HG03442 (cell line): Measurements from ENCODE around the gene SCAI.
"Not testable (repeated sequence)": the region's sequence is repeated elsewhere in the genome, so short reads cannot be mapped to it uniquely, and the experiment has no call there.

ENCODE experiments used
- ATAC-seq: cut with Tn5 transposase; IDR thresholded peaks from one replicate; pipeline ENCODE4 v1.9.1; 2021; ENCODE audit warnings: mild to moderate bottlenecking, moderate library complexity; ENCODE audit not compliant: unreplicated experiment

The SCAI gene

DNA sequence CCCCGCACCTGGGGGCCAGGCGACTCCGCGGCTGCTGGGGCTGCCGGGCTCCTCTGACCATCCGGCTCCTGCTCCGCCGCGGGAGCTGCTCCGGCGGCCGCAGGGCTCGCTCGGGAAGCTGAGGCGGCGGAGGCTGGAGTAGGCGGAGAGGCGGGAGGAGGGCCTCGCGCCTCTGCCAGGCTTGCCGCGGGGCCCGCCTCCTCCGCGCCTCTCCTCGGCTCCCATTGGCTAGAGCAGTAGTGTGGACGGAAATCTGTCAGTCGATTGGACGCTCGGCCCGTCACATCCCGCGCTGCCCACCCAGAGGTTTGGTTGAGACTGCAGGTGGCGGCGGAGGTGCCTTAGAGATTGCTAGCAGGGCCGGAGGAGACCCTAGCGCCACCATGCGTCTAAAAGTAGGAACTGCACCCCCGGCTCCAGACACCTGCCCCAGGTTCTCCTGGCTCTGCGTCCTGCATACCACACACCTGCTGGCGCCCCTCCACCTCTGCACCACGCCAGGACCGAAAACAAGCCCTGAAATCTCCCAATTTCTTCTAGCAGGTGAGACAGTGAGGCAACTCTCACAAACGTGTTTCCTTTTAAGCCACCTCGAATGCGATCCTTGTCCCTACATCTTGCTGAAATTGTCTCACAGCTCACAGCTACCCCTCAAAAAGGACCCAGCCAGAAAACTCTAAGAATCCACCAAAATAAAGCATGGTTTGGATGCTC lies at the start of gene SCAI:
Gene SCAI (minus strand): TSS at position 152 of the 714 bp plus-strand sequence. CDS start 91 bp downstream, at position 61.
- peak; percentile 98 for ATAC-seq

DNA sequence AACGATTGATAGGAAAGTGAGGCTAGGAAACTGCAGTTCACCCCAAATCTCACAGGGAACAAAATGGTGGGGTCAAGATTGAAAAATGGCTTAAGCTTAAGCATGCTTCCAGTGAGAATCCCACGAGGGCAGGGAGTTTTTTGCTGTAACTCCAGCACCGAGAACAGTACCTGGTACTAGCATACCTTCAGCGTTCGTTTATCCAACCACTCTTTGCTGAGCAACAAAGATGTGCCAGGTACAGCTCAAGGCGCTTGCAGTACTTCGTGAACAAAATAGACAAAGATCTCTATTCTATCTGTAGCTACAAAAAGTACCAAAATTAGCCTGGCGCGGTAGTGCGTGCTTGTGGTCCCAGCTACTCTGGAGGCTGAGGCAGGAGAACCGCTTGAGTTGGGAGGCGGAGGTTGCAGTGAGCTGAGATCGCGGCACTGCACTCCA lies 47.1 kb upstream of the SCAI start:
- no peak for ATAC-seq

DNA sequence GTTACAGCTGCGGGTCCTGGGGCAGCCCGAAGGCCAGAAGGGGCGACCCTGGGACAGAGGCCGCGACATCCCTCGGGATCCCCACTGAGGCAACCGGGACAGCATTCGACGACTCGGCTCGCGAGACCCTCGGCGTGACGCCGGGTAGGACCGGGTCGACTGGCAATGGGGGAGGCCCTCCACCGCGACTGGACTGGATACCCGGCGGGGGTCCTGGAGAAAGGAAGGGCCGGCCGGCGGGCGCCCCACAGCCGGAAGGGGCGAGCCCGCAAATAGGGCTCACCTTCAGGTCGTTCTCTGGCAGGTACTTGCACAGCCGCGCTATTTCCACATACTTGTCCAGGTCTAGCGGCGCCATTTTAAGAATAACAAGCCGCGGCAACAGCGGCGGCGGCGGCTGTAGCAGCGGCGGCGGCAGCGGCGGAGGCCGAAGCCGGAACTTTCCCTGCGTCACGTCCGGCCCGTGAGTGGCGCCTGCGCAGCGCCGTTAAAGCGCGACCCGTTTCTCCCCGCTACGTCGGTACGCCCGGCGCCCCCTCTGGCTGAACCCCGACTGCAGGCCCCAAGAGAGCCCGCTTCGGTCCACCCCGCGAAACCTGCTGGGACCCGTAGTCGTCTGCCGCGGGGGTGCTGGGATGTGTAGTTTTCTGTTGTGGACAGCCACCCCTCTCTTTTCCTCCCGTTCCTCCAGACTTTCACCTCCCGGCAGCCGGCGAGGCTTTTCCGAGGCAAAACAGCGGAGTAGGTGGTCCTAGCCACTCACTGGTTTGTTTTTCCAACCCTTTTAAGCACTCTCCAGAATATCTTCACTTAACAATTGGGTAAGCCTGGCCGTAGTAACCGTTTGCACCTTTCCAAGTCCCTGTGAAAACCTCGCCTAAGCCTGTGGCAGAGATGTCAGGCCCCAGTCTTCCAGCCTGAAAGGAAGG lies 46.3 kb upstream of the SCAI start, which contains the start of gene PPP6C:
Gene PPP6C (minus strand): TSS at position 443 of the 929 bp plus-strand sequence. CDS start 85 bp downstream, at position 358.
- peak; percentile 94 for ATAC-seq

DNA sequence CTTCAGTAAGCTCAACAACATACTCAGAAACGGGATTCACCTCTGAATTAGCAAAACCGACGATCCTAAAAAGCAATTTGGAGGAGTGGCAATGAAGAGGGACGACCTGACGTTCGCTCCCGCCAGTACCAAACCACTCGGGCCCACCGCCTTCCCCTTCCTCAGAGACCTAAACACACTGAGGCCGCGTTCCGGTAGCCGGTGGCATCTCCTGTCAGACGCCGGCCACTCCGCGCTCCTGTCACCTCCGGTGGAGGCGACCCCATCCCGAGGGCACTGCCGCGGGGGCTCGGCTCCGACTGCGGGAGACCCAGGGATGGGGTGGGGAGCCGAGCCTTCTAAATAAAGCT lies 45.7 kb upstream of the SCAI start:
- peak; percentile 19 for ATAC-seq

DNA sequence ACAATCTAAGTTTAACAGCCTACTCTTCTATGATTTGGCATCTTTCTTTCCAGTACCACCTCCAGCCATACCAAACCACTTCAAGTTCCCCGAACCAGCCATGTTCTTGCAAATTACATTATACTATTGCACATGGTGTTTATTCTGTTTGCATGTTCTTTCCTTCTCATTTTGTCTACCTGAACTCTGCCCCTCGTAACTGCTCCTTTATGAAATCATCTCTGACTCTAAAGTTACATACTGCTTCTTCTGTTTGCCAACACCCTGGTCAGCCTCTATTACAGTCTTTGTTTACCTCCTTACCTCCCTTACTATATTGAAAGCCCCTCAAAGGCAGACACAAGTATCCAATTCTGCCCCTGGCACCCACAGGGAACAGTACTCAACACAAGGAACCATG lies 40.2 kb upstream of the SCAI start:
- no peak for ATAC-seq

DNA sequence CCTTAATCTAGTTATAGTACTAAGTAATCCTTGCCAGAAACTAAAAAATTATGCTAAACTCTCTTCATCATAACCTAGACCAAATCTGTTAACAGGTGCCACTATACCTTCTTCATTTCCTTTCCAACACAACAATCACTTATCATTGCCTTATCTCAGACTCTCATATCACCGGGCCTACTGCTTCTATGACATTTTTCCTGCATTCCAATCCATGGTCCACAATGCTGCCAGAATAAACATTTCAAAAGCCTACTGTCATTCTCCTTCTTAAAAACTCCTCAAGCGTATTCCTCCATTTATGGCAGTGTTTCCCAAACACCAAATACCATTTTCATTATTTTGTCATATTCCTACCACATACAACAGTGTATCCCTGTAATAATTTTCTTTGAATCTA lies 39.7 kb upstream of the SCAI start:
- no peak for ATAC-seq

DNA sequence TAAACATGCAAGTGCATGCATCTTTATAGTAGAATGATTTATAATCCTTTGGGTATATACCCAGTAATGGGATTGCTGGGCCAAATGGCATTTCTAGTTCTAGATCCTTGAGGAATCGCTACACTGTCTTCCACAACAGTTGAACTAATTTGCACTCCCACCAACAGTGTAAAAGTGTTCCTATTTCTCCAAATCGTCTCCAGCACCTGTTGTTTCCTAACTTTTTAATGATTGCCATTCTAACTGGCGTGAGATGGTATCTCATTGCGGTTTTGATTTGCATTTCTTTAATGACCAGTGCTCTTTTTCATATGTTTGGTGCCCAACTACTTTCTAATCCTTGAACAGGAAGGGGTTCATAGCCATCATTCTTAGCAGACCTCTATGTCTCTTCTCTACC lies 38.4 kb upstream of the SCAI start:
- not testable (repeated sequence) for ATAC-seq

DNA sequence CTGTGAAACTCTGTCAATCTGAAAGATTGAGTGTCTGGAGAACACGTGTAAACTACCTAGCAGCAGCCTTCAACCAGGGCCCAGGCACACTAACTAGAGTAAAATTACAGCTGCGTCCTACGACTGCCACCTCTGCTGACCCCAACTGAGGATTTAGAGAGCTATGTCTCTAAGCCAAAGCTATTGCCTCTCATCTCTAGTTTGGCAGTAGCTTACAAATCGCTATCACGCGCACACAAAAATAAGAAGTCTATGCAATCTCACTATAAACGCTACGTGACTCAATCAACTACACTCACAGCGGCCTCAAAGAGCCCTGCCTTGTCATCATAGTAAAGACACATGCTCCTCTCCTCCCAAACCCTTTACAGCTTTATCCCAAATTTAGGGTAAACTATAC lies 37.5 kb upstream of the SCAI start:
- no peak for ATAC-seq

DNA sequence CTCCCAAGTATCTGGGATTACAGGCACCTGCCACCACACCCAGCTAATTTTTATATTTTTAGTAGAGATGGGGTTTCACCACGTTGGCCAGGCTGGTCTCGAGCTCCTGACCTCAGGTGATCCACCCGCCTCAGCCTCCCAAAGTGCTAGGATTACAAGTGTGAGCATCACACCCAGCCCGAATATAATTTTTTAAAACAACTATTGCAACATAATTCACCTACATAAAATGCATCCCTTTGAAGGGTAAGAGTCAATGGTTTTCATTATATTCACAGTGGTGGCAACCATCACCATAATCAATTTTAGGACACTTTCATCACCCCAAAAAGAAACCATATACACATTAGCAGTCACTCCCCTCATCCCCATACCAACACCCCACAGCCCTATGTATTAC lies 36.4 kb upstream of the SCAI start:
- not testable (repeated sequence) for ATAC-seq

DNA sequence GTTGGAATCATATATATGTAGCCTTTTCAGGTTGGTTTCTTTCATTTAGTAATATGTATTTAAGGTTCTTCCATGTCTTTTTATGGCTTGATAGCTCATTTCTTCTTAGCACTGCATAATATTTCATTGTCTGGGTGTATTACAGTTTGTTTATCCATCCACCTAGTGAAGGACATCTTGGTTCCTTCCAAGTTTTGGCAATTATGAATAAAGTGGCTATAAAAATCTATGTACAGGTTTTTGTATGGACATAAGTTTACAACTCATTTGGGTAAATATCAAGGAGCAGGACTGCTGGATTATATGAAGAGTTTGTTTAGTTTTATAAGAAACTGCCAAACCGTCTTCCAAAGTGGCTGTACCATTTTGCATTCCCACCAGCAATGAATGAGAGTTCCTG lies 34.6 kb upstream of the SCAI start:
- no peak for ATAC-seq

DNA sequence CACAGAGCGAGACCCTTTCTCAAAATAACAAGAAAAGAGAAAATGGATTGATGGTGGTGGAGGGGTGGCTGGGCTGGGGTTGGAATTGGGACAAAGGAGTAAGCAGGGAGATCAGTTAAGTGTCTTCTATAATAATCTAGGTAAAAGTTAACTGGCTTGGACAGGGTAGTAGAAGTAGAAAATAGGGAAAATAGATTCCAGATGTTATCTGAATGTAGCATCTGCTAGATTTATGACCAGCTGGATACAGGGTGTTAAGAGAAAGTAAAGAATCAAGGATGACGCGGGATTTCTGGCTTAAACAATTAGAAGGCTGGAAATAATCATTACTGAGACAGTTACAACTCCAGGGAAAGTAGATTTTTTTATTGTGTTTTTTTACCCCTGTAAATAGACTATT lies 33.3 kb upstream of the SCAI start:
- no peak for ATAC-seq

DNA sequence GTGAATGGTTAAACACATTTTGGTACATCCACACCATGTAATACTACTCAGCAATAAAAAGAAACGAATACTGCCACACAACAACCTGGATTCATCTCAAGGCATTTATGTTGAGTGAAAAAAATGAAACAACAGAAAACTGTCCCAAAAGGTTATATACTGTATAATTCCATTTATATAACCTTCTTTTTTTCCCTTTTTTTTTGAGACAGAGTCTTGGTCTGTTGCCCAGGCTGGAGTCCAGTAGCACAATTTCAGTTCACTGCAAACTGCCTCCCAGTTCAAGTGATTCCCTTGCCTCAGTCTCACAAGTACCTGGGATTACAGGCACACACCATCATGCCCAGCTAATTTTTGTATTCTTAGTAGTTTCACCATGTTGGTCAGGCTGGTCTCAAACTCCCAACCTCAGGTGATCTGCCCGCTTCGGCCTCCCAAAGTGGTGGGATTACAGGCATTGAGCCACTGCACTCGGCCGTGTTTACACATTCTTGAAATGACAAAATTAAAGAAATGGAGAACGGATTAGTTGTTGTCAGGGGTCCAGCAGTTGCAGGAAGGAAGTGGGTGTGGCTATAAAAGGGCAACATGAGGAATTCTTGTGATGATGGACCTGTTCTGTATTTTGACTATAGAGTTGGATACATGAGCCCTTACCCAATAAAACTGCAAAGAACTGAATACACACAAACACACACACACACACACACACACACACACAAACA lies 28.9 kb upstream of the SCAI start:
- ATAC-seq, result no peak

DNA sequence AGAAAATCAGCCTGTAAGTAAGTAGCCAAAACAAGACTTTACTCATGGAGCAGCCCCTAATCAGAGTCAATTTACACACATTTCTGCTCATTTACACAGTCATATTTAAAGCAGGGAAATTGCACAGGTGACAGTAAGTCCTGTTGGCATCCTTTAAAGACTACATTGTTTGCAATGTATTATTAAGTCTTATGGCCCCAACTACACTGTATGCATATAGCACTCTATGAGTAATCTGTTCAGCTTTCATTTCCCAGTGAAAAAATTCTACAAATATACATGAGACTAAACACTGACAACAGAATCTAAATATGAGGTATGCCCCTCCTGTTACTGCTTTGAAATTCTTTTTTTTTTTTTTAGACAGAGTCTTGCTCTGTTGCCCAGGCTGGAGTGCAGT lies 26.6 kb upstream of the SCAI start:
- no peak for ATAC-seq

DNA sequence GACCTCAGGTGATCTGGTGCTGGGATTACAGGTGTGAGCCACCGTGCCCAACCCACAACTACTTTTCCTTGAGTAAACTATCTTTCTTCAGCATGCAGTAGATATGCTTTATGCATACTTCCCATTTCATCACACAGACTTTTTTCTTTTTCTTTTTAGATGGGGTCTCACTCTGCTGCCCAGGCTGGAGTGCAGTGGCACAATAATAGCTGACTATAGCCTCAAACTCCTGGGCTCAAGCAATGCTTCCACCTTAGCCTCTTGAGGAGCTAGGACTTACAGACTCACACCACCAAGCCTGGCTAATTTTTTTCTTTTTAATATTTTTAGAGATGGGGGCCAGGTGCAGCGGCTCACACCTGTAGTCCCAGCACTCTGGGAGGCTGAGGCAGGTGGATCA lies 23.4 kb upstream of the SCAI start:
- ATAC-seq, result no peak

DNA sequence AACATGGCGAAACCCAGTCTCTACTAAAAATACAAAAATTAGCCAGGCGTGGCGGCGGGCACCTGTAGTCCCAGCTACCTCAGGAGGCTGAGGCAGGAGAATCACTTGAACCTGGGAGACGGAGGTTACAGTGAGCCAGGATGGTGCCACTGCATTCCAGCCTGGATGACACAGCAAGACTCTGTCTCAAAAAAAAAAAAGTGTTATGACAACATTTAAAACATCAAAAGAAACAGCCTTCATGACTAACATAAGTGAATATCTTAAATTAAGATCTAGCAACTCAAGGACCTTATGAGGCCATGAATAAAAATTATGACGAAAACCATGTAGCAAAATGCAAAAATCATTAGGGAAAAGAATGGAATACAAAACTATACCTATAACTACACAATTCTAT lies 19.6 kb upstream of the SCAI start:
- not testable (repeated sequence) for ATAC-seq

DNA sequence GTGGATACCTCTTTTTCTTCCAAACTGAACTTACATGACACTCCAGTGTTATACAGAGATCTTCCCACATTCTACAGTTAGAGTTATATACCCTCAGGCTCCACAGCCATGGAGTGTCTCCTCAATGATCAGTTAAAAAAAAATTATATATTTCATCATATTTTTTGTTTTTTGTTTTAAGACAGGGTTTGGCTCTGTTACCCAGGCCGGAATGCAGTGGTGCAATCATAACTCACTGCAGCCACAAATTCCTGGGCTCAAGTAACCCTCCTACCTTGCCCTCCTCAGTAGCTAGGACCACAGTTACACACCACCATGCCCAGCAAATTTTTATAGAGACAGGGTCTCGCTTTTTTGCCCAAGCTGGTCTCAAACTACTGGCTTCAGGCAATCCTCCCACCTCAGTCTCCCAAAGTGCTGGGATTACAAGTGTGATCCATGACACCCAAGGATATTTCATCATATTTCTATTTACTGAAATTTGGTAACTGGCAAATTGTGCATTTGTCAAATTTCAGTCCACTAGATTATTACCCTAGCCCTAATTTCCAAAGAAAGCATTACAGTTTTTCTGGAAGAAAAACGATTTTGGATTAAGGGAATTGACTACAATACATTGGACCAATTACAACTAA lies 18.1 kb upstream of the SCAI start:
- ATAC-seq, result no peak

DNA sequence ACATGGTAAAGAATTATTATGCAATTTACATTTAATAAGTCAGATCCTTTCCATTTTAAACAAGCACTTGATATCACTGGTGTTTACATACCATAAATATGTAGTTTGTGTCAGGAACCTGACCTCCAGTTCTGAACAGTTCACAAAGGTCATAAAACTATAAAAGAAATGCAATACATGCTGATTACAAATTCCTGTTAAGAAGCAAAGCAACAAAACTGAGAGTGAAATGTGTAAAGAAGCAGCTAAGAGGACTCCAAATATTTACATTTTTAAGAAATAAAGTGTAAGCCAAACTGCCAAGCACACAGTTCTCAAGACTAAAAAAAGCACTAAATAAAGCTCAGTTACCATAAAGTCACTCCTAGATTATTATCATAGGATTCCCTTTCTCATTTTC lies 17.4 kb upstream of the SCAI start:
- ATAC-seq, result no peak

DNA sequence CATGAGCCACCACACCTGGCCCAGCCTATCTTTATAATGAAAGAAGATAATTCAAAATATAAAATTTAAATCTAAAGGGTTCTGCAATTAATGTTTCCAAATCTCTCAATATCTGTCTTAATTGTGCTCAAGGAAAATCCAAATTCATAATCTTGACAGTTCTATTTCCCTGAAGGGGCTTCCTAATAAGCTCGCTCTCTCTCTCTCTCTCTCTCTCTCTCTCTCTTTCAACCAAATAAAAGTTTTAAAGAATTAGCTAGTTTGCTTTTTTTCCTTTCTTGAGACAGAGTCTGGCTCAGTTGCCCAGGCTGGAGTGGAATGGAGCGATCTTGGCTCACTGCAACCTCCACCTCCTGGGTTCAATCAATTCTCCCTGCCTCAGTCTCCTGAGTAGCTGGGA lies 13.2 kb upstream of the SCAI start:
- ATAC-seq, result no peak

DNA sequence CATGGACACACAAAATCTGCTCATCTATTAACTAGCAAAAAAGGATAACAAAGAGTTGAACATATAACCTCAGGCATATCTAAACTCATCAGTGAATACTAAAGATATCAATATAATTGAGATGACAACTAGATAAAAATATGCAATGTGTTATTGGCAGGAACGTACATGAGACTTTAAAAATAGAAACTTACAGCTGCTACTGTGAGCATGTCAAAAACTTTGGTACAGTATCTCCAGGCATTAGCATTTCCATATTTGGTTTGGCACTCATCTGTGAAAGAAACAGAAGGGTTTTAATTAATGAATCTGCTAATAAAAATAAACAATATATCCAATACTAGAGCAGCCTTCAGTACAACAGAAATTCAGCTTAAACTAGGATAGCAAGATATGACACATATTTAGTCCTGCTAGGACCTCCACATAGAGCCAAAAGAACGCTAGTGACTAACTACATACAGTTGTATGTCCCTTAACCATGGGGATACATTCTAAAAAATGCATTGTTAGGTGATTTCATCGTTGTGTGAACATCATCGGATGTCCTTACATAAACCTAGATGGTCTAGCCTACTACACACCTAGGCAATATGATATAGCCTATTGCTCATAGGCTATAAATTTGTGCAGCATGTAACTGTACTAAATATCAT lies 10.5 kb upstream of the SCAI start:
- no peak for ATAC-seq

DNA sequence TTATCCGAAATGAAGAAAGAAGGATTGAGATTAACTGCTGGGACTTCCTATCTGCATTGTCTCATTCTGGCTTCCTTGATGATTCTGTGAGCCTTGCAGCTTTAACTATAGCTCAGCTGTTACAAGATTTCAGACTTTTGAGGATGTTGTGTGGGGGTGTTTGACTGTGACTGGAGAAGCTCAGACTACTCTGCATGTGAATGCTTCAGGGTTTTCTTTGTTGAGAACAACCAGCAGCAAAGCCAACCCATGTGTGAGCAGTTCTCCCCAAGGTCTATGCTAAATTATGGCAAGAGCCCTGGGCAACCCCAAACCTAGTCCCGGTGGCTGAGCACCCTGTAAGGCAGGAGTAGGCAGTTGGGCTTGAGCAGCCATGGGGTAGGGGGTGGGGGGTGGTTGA lies 8.4 kb upstream of the SCAI start:
- no peak for ATAC-seq
